Measurements from ENCODE around the gene SLC34A3. TPM values are rescaled to one million over a fixed set of nuclear protein-coding genes. Genes with fewer than 3 reads are reported as not detected.

SLC34A3 gene
- polyA plus RNA-seq, 2 of the 4 experiments (the other 2 are of a cell fraction), result 0.05 TPM; not detected in 1

DNA sequence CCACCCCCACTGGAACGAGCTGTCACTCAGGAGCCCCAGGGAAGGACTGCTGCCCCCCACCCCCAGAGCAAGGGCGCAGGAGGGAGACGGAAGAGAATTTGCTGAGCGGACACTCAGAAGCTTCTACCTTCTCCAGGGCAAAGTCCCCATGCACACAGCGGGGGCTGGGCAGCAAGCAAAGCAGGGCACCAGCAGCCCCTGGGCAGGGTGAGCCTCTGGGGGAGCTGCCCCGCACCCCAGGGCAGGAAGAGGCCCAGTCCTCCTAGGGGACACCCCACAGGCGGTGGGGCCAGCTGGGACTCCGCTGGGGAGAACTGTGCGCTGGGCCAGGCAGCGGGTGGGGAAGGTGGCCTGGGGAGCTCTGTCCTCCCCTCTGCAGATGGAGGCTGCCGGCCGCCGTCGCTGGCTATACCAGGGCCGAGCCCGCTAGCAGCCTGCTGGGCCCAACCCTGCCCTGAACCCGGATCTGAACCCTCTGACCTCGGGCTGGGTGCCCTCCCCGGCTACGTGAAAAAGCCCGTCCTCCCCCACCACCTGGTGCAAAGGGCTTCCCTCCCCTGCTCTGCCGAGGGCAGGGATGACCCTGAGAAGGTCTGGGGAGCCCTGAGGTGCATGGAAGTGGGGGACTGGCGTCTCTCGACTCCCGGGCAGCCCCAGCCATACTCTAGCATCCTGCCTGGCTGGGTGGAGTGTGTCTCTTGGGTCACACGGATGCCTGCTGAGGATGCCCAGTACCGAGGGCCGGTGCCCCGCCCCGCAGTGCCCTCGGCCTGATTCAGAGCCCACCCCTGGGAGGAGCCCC is 597 bp upstream of the SLC34A3 start:
- POLR2A ChIA-PET, result interaction anchor here (0.7 to 1.7 kb wide), 3 partner anchors 10 to 63 kb away, joined by 3 to 10 read pairs (median 4); no protein-coding TSS in a partner anchor
- 64% methylated on average over 14 of the region's 31 CpGs for WGBS (ENCODE audit: missing lambda C conversion rate)
- TF ChIP-seq HOXB5 (CRISPR knock-in tag; IDR thresholded peaks at IDR 0.05) (no peak), MAFK (IDR thresholded peaks at IDR 0.05; ENCODE audit: partially characterized antibody) (peak; percentile 81)
- DNase-seq (ENCODE audit: low read depth in 1 of 2, low spot score in 1 of 2) (no peak), ATAC-seq (peak in 1 of 2 experiments; percentile 23; a peak in 3 of 6 replicates), FAIRE-seq (no peak)
- H3K27ac ChIP-seq, result peak overlapping the region in 1 of 2 experiments; percentile 49; a peak in 2 of 6 replicates
- H3K9me3 ChIP-seq, result no peaks in the 10 kb centered on the region
- CTCF ChIA-PET, result interaction anchor here (0.7 to 10.1 kb wide), 14 partner anchors 11 to 442 kb away, joined by 3 to 81 read pairs (median 3); partner anchors contain the start of genes ANAPC2, NELFB, NPDC1 and SSNA1
- H3K4me1 ChIP-seq, result peaks cover 48% of the 10 kb centered on the region
- H3K4me2 ChIP-seq, result peak overlapping the region; percentile 32; the same call in 1 of the 3 replicates
- H3K4me3 ChIP-seq, result no peak overlapping the region

GRCh38 chr9:137231372-137232039 is 805 bp downstream of the SLC34A3 start:
- TF ChIP-seq, protein P1, sequence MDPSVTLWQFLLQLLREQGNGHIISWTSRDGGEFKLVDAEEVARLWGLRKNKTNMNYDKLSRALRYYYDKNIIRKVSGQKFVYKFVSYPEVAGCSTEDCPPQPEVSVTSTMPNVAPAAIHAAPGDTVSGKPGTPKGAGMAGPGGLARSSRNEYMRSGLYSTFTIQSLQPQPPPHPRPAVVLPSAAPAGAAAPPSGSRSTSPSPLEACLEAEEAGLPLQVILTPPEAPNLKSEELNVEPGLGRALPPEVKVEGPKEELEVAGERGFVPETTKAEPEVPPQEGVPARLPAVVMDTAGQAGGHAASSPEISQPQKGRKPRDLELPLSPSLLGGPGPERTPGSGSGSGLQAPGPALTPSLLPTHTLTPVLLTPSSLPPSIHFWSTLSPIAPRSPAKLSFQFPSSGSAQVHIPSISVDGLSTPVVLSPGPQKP (IDR thresholded peaks at IDR 0.05; ENCODE audit: low read depth, low read length), result no peak
- TF ChIP-seq RNF2 (IDR thresholded peaks at IDR 0.05; ENCODE audit: borderline replicate concordance, low read depth) (no peak), ZSCAN20 (CRISPR knock-in tag; IDR thresholded peaks at IDR 0.05) (no peak), EHMT2 (IDR thresholded peaks at IDR 0.05; ENCODE audit: low read depth) (no peak), CEBPB (IDR thresholded peaks at IDR 0.05) (no peak), EHF (CRISPR knock-in tag; IDR thresholded peaks at IDR 0.05) (no peak), MYC (IDR thresholded peaks at IDR 0.05; ENCODE audit: borderline replicate concordance, low read length) (no peak), MAFK (IDR thresholded peaks at IDR 0.05; ENCODE audit: partially characterized antibody) (no peak), SMC3 (IDR thresholded peaks at IDR 0.05) (no peak), FOSL2 (IDR thresholded peaks at IDR 0.05) (no peak), FOSL2 (CRISPR knock-in tag; IDR thresholded peaks at IDR 0.05) (no peak), HES2 (IDR thresholded peaks at IDR 0.05) (no peak), RAD21 (conservative IDR thresholded peaks at IDR 0.05 in 1 of 2, IDR thresholded peaks at IDR 0.05 in 1 of 2) (no peak), PHF8 (IDR thresholded peaks at IDR 0.05; ENCODE audit: borderline replicate concordance, low read depth) (no peak), CHD2 (IDR thresholded peaks at IDR 0.05; ENCODE audit: low read length, partially characterized antibody) (no peak), HOXB13 (CRISPR knock-in tag; IDR thresholded peaks at IDR 0.05; ENCODE audit: low read depth) (no peak), ZFP36 (IDR thresholded peaks at IDR 0.05; ENCODE audit: borderline replicate concordance, partially characterized antibody) (no peak), ZC3H11A (IDR thresholded peaks at IDR 0.05) (no peak)
- TF ChIP-seq, protein P2, sequence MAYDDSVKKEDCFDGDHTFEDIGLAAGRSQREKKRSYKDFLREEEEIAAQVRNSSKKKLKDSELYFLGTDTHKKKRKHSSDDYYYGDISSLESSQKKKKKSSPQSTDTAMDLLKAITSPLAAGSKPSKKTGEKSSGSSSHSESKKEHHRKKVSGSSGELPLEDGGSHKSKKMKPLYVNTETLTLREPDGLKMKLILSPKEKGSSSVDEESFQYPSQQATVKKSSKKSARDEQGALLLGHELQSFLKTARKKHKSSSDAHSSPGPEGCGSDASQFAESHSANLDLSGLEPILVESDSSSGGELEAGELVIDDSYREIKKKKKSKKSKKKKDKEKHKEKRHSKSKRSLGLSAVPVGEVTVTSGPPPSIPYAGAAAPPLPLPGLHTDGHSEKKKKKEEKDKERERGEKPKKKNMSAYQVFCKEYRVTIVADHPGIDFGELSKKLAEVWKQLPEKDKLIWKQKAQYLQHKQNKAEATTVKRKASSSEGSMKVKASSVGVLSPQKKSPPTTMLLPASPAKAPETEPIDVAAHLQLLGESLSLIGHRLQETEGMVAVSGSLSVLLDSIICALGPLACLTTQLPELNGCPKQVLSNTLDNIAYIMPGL (CRISPR knock-in tag; IDR thresholded peaks at IDR 0.05; ENCODE audit: borderline replicate concordance), result no peak
- TF ChIP-seq, protein P3, sequence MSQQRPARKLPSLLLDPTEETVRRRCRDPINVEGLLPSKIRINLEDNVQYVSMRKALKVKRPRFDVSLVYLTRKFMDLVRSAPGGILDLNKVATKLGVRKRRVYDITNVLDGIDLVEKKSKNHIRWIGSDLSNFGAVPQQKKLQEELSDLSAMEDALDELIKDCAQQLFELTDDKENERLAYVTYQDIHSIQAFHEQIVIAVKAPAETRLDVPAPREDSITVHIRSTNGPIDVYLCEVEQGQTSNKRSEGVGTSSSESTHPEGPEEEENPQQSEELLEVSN (IDR thresholded peaks at IDR 0.05; ENCODE audit: borderline replicate concordance, low read depth), result no peak
- TF ChIP-seq, protein P4, sequence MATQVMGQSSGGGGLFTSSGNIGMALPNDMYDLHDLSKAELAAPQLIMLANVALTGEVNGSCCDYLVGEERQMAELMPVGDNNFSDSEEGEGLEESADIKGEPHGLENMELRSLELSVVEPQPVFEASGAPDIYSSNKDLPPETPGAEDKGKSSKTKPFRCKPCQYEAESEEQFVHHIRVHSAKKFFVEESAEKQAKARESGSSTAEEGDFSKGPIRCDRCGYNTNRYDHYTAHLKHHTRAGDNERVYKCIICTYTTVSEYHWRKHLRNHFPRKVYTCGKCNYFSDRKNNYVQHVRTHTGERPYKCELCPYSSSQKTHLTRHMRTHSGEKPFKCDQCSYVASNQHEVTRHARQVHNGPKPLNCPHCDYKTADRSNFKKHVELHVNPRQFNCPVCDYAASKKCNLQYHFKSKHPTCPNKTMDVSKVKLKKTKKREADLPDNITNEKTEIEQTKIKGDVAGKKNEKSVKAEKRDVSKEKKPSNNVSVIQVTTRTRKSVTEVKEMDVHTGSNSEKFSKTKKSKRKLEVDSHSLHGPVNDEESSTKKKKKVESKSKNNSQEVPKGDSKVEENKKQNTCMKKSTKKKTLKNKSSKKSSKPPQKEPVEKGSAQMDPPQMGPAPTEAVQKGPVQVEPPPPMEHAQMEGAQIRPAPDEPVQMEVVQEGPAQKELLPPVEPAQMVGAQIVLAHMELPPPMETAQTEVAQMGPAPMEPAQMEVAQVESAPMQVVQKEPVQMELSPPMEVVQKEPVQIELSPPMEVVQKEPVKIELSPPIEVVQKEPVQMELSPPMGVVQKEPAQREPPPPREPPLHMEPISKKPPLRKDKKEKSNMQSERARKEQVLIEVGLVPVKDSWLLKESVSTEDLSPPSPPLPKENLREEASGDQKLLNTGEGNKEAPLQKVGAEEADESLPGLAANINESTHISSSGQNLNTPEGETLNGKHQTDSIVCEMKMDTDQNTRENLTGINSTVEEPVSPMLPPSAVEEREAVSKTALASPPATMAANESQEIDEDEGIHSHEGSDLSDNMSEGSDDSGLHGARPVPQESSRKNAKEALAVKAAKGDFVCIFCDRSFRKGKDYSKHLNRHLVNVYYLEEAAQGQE (IDR thresholded peaks at IDR 0.05), result no peak
- Histone ChIP-seq H3K9me3 (no peaks in the 10 kb centered on the region), H3K4me1 (peaks cover 39% of the 10 kb centered on the region), H3K4me2 (no peak overlapping the region), H3K4me3 (no peak overlapping the region), H3K27ac (no peak overlapping the region)
- ChIA-PET POLR2A (interaction anchor here (0.8 kb wide), 1 partner anchor 9 kb away, joined by 3 read pairs; the partner anchor contains the start of gene TUBB4B), CTCF (interaction anchor here (1.2 to 10.1 kb wide), 2 partner anchors 9 to 41 kb away, joined by 7 to 81 read pairs; partner anchors contain the start of genes ANAPC2, SSNA1 and TUBB4B)
- DNase-seq (ENCODE audit: low read depth in 1 of 2, low spot score in 1 of 2), result no peak
- no peak for FAIRE-seq
- no peak for ATAC-seq
- 91% methylated on average over 21 of the region's 23 CpGs for WGBS (ENCODE audit: missing lambda C conversion rate)
